Measurements from ENCODE around the gene SRCIN1.

Gene SRCIN1

DNA sequence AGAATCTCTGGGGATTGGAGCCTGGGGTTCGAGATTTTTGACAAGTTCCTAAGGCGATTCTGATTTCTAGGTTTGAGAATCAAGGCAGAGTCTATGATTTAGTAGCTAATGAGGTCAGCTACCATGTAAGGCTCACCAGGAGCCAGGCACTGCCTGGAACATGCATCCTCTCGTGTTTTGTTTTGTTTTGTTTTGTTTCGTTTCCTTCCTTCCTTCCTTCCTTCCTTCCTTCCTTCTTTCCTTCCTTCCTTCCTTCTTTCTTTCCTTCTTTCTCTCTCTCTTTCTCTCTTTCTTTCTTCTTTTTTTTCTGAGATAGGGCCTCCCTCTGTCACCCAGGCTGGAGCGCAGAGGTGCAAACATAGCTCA lies 39.1 kb downstream of the SRCIN1 start:
- Histone ChIP-seq H3K27ac (ENCODE audit: low read depth, low read length) (no peak overlapping the region), H3K4me1 (ENCODE audit: control insufficient read depth, insufficient read depth, low read length) (peaks cover 42% of the 10 kb centered on the region), H3K9me3 (ENCODE audit: control insufficient read depth, insufficient read depth, low read depth, low read length) (no peaks in the 10 kb centered on the region), H3K9ac (ENCODE audit: low read length) (no peak overlapping the region), H3K4me3 (ENCODE audit: low read depth, low read length) (no peak overlapping the region), H3K36me3 (ENCODE audit: control insufficient read depth, insufficient read depth, low read length) (no peaks in the 10 kb centered on the region), H3K27me3 (ENCODE audit: control insufficient read depth, insufficient read depth, low read length) (peaks cover 100% of the 10 kb centered on the region)

GRCh38 chr17:38565853-38566665 lies 39.7 kb downstream of the SRCIN1 start:
- no peak overlapping the region for H3K27ac ChIP-seq (ENCODE audit: low read depth, low read length)
- no peaks in the 10 kb centered on the region for H3K9me3 ChIP-seq (ENCODE audit: control insufficient read depth, insufficient read depth, low read depth, low read length)
- H3K4me1 ChIP-seq (ENCODE audit: control insufficient read depth, insufficient read depth, low read length) = peaks cover 40% of the 10 kb centered on the region
- H3K4me3 ChIP-seq (ENCODE audit: low read depth, low read length) = no peak overlapping the region
- no peaks in the 10 kb centered on the region for H3K36me3 ChIP-seq (ENCODE audit: control insufficient read depth, insufficient read depth, low read length)
- peaks cover 100% of the 10 kb centered on the region for H3K27me3 ChIP-seq (ENCODE audit: control insufficient read depth, insufficient read depth, low read length)
- no peak overlapping the region for H3K9ac ChIP-seq (ENCODE audit: low read length)

DNA sequence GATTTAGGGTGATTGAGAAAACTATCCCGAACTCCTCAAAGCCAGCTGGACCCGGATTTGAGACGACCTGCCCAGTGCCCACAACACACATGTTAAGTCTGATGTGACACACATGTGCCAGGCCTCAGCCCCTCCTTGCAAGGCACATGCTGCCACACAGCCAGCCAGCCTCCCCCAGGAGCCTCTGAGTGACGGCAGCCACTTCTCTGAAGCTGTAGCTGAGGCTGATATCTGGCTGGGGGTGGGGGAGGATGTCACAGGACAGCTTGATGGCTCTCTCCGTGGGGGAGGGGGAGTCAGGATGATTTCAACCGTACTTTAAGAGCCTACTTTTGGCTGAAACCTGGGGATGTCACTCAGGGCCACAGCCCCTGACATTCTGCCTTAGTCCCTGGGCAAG lies 40.9 kb downstream of the SRCIN1 start:
- no peak overlapping the region for H3K4me3 ChIP-seq (ENCODE audit: low read depth, low read length)
- no peak overlapping the region for H3K9ac ChIP-seq (ENCODE audit: low read length)
- peaks cover 100% of the 10 kb centered on the region for H3K27me3 ChIP-seq (ENCODE audit: control insufficient read depth, insufficient read depth, low read length)
- H3K36me3 ChIP-seq (ENCODE audit: control insufficient read depth, insufficient read depth, low read length) = no peaks in the 10 kb centered on the region
- H3K9me3 ChIP-seq (ENCODE audit: control insufficient read depth, insufficient read depth, low read depth, low read length) = no peaks in the 10 kb centered on the region
- no peak overlapping the region for H3K27ac ChIP-seq (ENCODE audit: low read depth, low read length)
- H3K4me1 ChIP-seq (ENCODE audit: control insufficient read depth, insufficient read depth, low read length) = peaks cover 50% of the 10 kb centered on the region

- H3K9me3 ChIP-seq (ENCODE audit: control insufficient read depth, insufficient read depth, low read depth, low read length) = no peaks in the 10 kb centered on the region
- H3K4me1 ChIP-seq (ENCODE audit: control insufficient read depth, insufficient read depth, low read length) = peaks cover 53% of the 10 kb centered on the region
- peak overlapping the region; percentile 62 for H3K4me3 ChIP-seq (ENCODE audit: low read depth, low read length)
- no peak overlapping the region for H3K9ac ChIP-seq (ENCODE audit: low read length)
- H3K27me3 ChIP-seq (ENCODE audit: control insufficient read depth, insufficient read depth, low read length) = peaks cover 100% of the 10 kb centered on the region
- no peak overlapping the region for H3K27ac ChIP-seq (ENCODE audit: low read depth, low read length)
- H3K36me3 ChIP-seq (ENCODE audit: control insufficient read depth, insufficient read depth, low read length) = no peaks in the 10 kb centered on the region
Observed at GRCh38 chr17:38564254-38564837, 41.4 kb downstream of the SRCIN1 start.

DNA sequence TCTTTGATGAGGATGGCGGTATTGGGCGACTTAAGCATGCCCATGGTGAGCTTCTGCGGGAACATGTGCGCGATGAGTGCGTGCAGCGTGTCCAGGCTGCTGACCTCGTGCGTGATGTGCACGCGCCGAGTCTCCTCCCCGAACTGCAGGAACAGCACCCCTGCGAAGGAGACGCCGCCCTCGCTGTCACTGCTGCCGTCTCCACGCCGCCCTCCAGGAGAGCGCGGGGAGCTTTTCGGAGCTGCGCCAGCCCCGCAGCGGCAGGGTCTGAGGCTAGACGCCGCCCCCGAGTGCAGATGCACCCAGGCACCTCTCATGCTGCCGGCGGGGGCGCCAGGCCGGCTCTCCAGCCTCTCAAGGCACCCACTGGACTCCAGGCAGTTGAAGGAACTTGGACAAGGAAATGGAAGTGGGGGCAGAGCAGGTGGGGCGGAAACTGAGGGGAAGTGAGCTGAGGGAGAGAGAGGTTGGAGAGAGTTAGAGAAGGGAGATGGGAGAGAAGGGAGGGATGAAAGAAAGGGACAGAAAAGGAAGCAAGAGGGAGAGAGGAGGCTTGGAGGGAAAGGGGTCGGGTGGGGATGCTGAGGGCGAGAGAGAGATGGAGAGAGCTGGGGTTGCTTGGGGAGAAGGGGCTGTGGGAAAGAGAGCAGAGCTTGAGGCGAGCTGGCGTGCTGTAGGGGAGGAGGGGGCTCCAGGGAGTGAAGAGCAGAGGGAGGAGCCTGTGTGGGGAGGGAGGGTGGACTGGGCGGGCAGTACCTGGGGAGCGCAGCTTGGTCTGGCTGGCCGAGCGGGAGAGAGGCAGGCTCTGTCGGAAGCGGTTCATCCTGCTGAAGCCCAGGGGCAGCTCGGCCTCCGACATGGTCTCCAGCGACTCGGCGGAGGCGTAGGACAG lies 42.1 kb downstream of the SRCIN1 start:
- Histone ChIP-seq H3K27me3 (ENCODE audit: control insufficient read depth, insufficient read depth, low read length) (peaks cover 100% of the 10 kb centered on the region), H3K36me3 (ENCODE audit: control insufficient read depth, insufficient read depth, low read length) (no peaks in the 10 kb centered on the region), H3K9me3 (ENCODE audit: control insufficient read depth, insufficient read depth, low read depth, low read length) (no peaks in the 10 kb centered on the region), H3K4me3 (ENCODE audit: low read depth, low read length) (peak overlapping the region; percentile 62), H3K27ac (ENCODE audit: low read depth, low read length) (no peak overlapping the region), H3K9ac (ENCODE audit: low read length) (no peak overlapping the region), H3K4me1 (ENCODE audit: control insufficient read depth, insufficient read depth, low read length) (peaks cover 59% of the 10 kb centered on the region)

DNA sequence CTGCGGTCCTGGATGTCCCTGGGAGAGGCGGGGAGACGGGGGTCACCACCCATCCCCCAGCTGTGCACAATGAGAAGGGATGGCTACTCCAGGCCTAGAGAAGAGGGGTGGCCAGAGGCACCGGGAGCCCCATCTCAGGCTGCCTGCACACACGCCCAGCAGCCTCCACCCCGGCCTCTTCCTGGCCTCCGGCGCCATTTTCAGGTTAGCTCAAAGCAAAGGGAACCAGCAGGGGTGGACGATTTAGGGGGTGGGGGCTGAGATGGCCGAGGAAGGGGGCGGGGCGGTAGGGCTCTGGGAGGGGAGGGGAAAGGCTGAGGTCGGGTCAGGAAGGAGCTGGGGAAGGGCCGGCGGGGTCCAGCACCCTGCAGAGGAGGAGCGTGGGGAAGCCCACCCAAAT lies 42.8 kb downstream of the SRCIN1 start:
- Histone ChIP-seq H3K4me3 (ENCODE audit: low read depth, low read length) (peak overlapping the region; percentile 62), H3K4me1 (ENCODE audit: control insufficient read depth, insufficient read depth, low read length) (peaks cover 54% of the 10 kb centered on the region), H3K36me3 (ENCODE audit: control insufficient read depth, insufficient read depth, low read length) (no peaks in the 10 kb centered on the region), H3K27ac (ENCODE audit: low read depth, low read length) (no peak overlapping the region), H3K9ac (ENCODE audit: low read length) (no peak overlapping the region), H3K9me3 (ENCODE audit: control insufficient read depth, insufficient read depth, low read depth, low read length) (no peaks in the 10 kb centered on the region), H3K27me3 (ENCODE audit: control insufficient read depth, insufficient read depth, low read length) (peaks cover 97% of the 10 kb centered on the region)

DNA sequence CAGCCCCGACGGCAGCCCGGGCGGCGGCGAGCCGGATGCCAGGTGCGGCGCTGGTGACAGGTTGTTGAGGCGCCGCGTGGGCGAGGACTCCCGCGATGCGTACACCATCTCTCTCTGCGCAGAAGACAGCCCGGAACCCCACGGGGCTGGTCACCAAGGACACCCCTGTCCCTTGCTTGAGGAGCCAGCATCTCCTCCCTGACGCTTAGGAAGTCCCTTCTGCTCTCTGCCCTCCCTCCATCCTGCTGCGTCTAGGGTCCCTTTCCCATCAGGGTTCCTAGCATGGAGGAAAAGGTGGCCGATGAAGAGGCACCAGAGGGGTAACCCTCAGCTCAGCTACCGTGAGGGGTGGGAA lies 43.6 kb downstream of the SRCIN1 start:
- H3K27ac ChIP-seq (ENCODE audit: low read depth, low read length) = no peak overlapping the region
- H3K4me1 ChIP-seq (ENCODE audit: control insufficient read depth, insufficient read depth, low read length) = peaks cover 60% of the 10 kb centered on the region
- H3K36me3 ChIP-seq (ENCODE audit: control insufficient read depth, insufficient read depth, low read length) = no peaks in the 10 kb centered on the region
- peak overlapping the region; percentile 50 for H3K4me3 ChIP-seq (ENCODE audit: low read depth, low read length)
- no peak overlapping the region for H3K9ac ChIP-seq (ENCODE audit: low read length)
- H3K27me3 ChIP-seq (ENCODE audit: control insufficient read depth, insufficient read depth, low read length) = peaks cover 97% of the 10 kb centered on the region
- H3K9me3 ChIP-seq (ENCODE audit: control insufficient read depth, insufficient read depth, low read depth, low read length) = no peaks in the 10 kb centered on the region

DNA sequence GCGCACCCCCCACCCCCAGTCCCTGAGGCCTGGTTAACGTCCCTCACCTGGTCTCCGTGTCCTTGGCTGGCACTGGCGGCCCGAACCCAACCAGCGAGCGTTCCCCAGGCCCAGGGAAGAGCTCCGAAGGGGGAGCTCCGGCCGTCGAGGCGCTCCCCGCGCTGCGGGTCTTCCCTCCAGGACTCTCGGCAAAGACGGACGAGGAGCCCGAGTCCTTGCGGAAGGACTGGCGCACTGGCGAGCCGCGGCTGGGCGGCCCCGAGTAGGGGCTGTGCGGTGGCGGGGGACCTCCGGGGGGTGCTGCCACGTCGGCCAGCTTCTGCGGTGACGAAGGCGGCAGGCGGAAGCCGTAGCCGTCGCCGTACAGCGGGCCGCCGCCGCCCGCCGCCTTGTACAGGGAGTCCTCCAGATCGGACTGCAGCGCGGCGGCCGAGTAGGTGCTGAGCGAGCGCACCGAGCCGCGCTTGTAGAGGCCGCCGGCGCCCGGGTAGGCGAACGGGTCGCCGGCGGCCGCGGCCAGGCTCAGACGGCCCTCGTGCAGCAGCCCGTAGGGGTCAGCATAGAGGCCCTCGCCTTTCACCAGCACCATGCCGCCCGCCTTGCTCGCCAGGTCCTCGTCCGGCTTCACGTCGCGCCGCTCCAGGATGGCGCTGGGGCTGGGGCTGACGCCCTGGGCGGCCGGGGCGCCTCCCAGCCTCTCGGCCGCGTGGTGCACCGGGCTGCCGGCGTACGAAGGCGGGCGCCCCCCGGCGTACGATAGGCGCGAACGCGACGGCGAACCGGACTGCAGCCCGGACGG lies 44.1 kb downstream of the SRCIN1 start:
- Histone ChIP-seq H3K9ac (ENCODE audit: low read length) (no peak overlapping the region), H3K4me3 (ENCODE audit: low read depth, low read length) (peak overlapping the region; percentile 50; the same call in 1 of the 2 replicates), H3K27me3 (ENCODE audit: control insufficient read depth, insufficient read depth, low read length) (peaks cover 92% of the 10 kb centered on the region), H3K36me3 (ENCODE audit: control insufficient read depth, insufficient read depth, low read length) (no peaks in the 10 kb centered on the region), H3K4me1 (ENCODE audit: control insufficient read depth, insufficient read depth, low read length) (peaks cover 60% of the 10 kb centered on the region), H3K27ac (ENCODE audit: low read depth, low read length) (no peak overlapping the region), H3K9me3 (ENCODE audit: control insufficient read depth, insufficient read depth, low read depth, low read length) (no peaks in the 10 kb centered on the region)

DNA sequence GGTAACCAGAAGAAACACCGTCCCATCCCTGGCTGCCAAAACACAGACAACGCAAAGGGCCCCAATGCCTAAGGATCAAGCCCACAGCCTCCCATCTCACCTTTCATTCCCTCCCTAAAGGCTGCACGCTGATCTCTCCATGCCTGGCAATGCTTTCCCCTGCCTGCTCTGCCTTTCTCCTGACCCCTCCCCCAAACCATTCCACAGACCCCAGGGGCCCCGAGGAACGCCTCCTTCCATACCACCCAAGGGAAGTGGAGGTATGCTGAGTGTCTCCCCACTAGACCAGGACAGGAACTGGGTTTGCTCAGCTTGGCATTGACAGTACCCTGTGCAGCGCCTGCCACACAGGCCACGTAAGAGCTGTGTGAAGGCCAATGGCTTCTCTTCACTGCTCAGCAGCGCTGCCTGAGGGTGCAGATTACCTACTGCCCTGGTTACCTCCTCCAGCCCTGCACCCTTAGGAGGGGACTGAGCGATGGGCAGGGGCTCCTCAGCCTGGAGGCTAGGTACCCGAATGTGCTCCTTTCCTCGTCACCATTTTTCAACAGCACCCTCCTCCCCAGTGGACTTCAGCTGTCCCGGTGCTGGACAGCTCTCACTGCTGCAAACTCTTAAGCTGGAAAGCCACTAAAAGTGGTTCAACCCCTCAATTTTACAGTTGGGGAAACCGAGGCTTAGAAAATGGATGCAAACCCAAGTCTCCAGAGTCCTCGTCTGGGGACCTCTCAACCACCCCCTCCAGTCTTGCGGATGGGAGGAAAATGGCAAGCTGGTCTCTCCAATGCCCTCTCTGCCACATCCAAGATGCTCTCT lies 45.0 kb downstream of the SRCIN1 start:
- no peak overlapping the region for H3K27ac ChIP-seq (ENCODE audit: low read depth, low read length)
- H3K9me3 ChIP-seq (ENCODE audit: control insufficient read depth, insufficient read depth, low read depth, low read length) = no peaks in the 10 kb centered on the region
- no peaks in the 10 kb centered on the region for H3K36me3 ChIP-seq (ENCODE audit: control insufficient read depth, insufficient read depth, low read length)
- peaks cover 83% of the 10 kb centered on the region for H3K27me3 ChIP-seq (ENCODE audit: control insufficient read depth, insufficient read depth, low read length)
- H3K4me1 ChIP-seq (ENCODE audit: control insufficient read depth, insufficient read depth, low read length) = peaks cover 55% of the 10 kb centered on the region
- no peak overlapping the region for H3K4me3 ChIP-seq (ENCODE audit: low read depth, low read length)
- H3K9ac ChIP-seq (ENCODE audit: low read length) = no peak overlapping the region

- Histone ChIP-seq H3K9me3 (ENCODE audit: control insufficient read depth, insufficient read depth, low read depth, low read length) (no peaks in the 10 kb centered on the region), H3K27ac (ENCODE audit: low read depth, low read length) (no peak overlapping the region), H3K36me3 (ENCODE audit: control insufficient read depth, insufficient read depth, low read length) (no peaks in the 10 kb centered on the region), H3K27me3 (ENCODE audit: control insufficient read depth, insufficient read depth, low read length) (peaks cover 74% of the 10 kb centered on the region), H3K4me3 (ENCODE audit: low read depth, low read length) (peak overlapping the region; percentile 67), H3K4me1 (ENCODE audit: control insufficient read depth, insufficient read depth, low read length) (peaks cover 48% of the 10 kb centered on the region), H3K9ac (ENCODE audit: low read length) (no peak overlapping the region)
Observed at GRCh38 chr17:38559880-38560230, 45.9 kb downstream of the SRCIN1 start.
